ENCODE results near the gene SRC. TPM values are rescaled to one million over a fixed set of nuclear protein-coding genes. Genes with fewer than 3 reads are reported as not detected.

Gene SRC
- total RNA-seq, 1 donor from 2014 or later = 30.5 TPM

Other genes starting within 250 kb of the SRC start
- 140 TPM for gene RPN2, start 166.8 kb upstream of the SRC start, total RNA-seq
- gene MROH8, start 166.6 kb upstream of the SRC start, total RNA-seq = 1.6 TPM
- not detected for gene GHRH, start 84.3 kb upstream of the SRC start, total RNA-seq
- gene MANBAL, start 56.5 kb upstream of the SRC start, total RNA-seq = 42.0 TPM
- gene NNAT, start 175.1 kb downstream of the SRC start, total RNA-seq = 0.28 TPM
- 66.1 TPM for gene BLCAP, start 181.7 kb downstream of the SRC start, total RNA-seq